ENCODE data around the gene DIO1.

DNA sequence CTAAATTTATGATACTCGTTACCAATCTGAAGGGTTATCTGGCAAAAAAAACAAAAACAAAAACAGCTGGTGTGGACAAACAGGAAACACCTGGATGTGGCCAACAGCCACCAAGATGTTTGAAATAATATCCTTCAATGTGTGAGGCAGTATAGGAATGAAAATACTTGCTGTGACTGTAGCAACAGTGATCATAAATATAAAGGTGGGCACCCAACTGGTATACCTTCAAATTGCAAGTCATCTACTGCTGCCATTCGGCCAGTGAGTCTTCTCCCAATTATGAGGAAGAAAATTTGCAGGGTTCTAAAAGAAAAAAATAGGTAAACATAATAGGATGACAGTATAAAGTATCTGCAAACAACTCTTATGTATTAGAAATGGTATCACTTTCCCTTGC is 5.3 kb upstream of the DIO1 start:
- TF ChIP-seq, protein P1, sequence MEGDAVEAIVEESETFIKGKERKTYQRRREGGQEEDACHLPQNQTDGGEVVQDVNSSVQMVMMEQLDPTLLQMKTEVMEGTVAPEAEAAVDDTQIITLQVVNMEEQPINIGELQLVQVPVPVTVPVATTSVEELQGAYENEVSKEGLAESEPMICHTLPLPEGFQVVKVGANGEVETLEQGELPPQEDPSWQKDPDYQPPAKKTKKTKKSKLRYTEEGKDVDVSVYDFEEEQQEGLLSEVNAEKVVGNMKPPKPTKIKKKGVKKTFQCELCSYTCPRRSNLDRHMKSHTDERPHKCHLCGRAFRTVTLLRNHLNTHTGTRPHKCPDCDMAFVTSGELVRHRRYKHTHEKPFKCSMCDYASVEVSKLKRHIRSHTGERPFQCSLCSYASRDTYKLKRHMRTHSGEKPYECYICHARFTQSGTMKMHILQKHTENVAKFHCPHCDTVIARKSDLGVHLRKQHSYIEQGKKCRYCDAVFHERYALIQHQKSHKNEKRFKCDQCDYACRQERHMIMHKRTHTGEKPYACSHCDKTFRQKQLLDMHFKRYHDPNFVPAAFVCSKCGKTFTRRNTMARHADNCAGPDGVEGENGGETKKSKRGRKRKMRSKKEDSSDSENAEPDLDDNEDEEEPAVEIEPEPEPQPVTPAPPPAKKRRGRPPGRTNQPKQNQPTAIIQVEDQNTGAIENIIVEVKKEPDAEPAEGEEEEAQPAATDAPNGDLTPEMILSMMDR (IDR thresholded peaks at IDR 0.05) = no peak
- no peak for TF ChIP-seq EZH2phosphoT487 (IDR thresholded peaks at IDR 0.05)
- no peak for TF ChIP-seq EZH2 (IDR thresholded peaks at IDR 0.05)
